Suprapubic skin (tissue), 4 donors: ENCODE measurements around the gene MOXD1.

Source experiments
- EP300 ChIP-seq: sonication (generic); formaldehyde crosslinking; IDR thresholded peaks from one replicate; pipeline ENCODE4 v1.6.1; 2017; ENCODE audit warnings: antibody characterized with exemption
- POLR2A ChIP-seq, 2 donors: fragments of 450-650 bp; IDR thresholded peaks; one replicate each; pipeline ENCODE4 v1.6.1; 2017; ENCODE audit warnings: antibody characterized with exemption in 2 of 2, mild to moderate bottlenecking in 2 of 2, moderate library complexity in 2 of 2
- POLR2AphosphoS5 ChIP-seq, 3 donors: sonication (generic); formaldehyde crosslinking; IDR thresholded peaks; one replicate each; pipeline ENCODE4 v1.6.1; 2017; ENCODE audit warnings: antibody characterized with exemption in 3 of 3
- TF ChIP-seq, protein P1 (sequence below), 2 donors: fragments of 200-600 bp in 1 of 2; fragments of 450-650 bp in 1 of 2; sonication (generic) in 1 of 2; IDR thresholded peaks; one replicate each; pipeline ENCODE4 v1.5.1; 2016 to 2019; ENCODE audit warnings: antibody characterized with exemption in 2 of 2, mild to moderate bottlenecking in 1 of 2, moderate library complexity in 1 of 2

DNA sequence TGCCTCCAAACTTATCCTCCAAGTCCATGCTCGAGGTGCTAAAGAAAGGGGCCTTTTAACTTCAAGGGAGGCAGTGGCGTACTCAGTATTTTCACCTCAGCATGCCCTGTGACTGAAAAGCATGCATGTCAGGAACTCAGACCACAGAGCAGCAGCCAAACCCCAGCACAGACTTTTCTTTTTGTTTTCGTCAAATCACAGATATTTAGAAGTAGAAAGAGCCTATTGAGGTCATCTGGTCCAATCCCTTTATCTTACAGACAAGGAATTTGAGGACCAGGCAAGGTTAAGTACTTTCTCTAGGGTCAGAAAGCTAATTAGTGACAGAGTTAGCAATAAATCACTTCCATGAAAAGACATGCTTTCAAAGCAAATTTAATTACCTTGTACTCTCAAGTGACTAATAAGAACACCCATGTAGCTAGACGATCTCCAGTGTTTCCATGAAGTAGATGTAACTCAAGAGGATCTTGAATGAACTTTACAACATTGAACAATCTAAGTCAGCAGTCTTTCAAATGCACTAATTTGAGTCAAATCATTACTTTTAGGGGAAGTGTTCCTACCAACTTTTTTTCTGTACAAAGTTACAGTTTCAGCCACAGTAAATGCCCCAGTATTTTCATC, 35.9 kb downstream of the MOXD1 start:
- TF ChIP-seq, protein P1, sequence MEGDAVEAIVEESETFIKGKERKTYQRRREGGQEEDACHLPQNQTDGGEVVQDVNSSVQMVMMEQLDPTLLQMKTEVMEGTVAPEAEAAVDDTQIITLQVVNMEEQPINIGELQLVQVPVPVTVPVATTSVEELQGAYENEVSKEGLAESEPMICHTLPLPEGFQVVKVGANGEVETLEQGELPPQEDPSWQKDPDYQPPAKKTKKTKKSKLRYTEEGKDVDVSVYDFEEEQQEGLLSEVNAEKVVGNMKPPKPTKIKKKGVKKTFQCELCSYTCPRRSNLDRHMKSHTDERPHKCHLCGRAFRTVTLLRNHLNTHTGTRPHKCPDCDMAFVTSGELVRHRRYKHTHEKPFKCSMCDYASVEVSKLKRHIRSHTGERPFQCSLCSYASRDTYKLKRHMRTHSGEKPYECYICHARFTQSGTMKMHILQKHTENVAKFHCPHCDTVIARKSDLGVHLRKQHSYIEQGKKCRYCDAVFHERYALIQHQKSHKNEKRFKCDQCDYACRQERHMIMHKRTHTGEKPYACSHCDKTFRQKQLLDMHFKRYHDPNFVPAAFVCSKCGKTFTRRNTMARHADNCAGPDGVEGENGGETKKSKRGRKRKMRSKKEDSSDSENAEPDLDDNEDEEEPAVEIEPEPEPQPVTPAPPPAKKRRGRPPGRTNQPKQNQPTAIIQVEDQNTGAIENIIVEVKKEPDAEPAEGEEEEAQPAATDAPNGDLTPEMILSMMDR (IDR thresholded peaks at IDR 0.05), result no peak
- no peak for TF ChIP-seq POLR2AphosphoS5 (IDR thresholded peaks at IDR 0.05)
- no peak for TF ChIP-seq POLR2A (IDR thresholded peaks at IDR 0.05)
- TF ChIP-seq EP300, result no peak
